Gastroesophageal sphincter (tissue), 4 donors: ENCODE data around the gene RTCA. TPM values are rescaled to one million over a fixed set of nuclear protein-coding genes. Genes with fewer than 3 reads are reported as not detected.

Experiments used
- ATAC-seq: fragments of 150-250 bp; one replicate; pipeline ENCODE4 v1.9.1; 2016; ENCODE audit warnings: mild to moderate bottlenecking, moderate library complexity
- H3K27ac ChIP-seq, 4 donors: fragments of 200-600 bp; sonication (generic) in 3 of 4; 1 replicate in 3 of 4; 2 replicates in 1 of 4; pipeline ENCODE4 v1.5.1; 2016 to 2019
- H3K27me3 ChIP-seq: fragments of 200-600 bp; sonication (generic); one replicate; pipeline ENCODE4 v1.5.1; 2019
- H3K36me3 ChIP-seq, 2 donors: fragments of 200-600 bp; sonication (generic); one replicate each; pipeline ENCODE4 v1.5.1; 2019; ENCODE audit warnings: control low read depth in 1 of 2
- H3K4me1 ChIP-seq, 3 donors: fragments of 200-600 bp; sonication (generic); 1 replicate in 2 of 3; 2 replicates in 1 of 3; pipeline ENCODE4 v1.5.1; 2016 to 2019; ENCODE audit warnings: control low read depth in 2 of 3
- H3K4me3 ChIP-seq, 2 donors: fragments of 200-600 bp; sonication (generic); one replicate each; pipeline ENCODE4 v1.5.1; 2019; ENCODE audit warnings: mild to moderate bottlenecking in 1 of 2, moderate library complexity in 1 of 2
- H3K9me3 ChIP-seq, 3 donors: fragments of 200-600 bp; sonication (generic); one replicate each; pipeline ENCODE4 v1.5.1; 2017 to 2019; ENCODE audit warnings: control low read depth in 2 of 3
- CTCF ChIP-seq, 4 experiments: fragments of 200-600 bp in 2 of 4; fragments of 450-650 bp in 2 of 4; sonication (generic) in 1 of 4; IDR thresholded peaks; one replicate each; pipeline ENCODE4 v1.5.1; 2017 to 2019; ENCODE audit warnings: antibody characterized with exemption in 4 of 4, mild to moderate bottlenecking in 2 of 4, moderate library complexity in 2 of 4
- EP300 ChIP-seq: sonication (generic); formaldehyde crosslinking; IDR thresholded peaks from one replicate; pipeline ENCODE4 v1.6.1; 2017; ENCODE audit warnings: antibody characterized with exemption, mild to moderate bottlenecking
- POLR2A ChIP-seq, 2 donors: fragments of 450-650 bp; IDR thresholded peaks; one replicate each; pipeline ENCODE4 v1.6.1; 2017; ENCODE audit warnings: antibody characterized with exemption in 2 of 2, mild to moderate bottlenecking in 2 of 2, moderate library complexity in 1 of 2
- POLR2AphosphoS5 ChIP-seq: sonication (generic); formaldehyde crosslinking; IDR thresholded peaks from one replicate; pipeline ENCODE4 v1.6.1; 2017; ENCODE audit warnings: antibody characterized with exemption
- WGBS, 2 donors: methylation state at CpG; one replicate each; pipeline ENCODE4 v1.1.5; 2018; ENCODE audit warnings: low coverage in 1 of 2; 5-methylcytosine and 5-hydroxymethylcytosine counted together
- total RNA-seq, 4 donors: library from RNA; depleted of rRNA; stranded (reverse); fragments of >200 nt; gene quantifications; one replicate each; pipeline ENCODE4 v1.1.0, GENCODE V29; 2016

Gene RTCA
- total RNA-seq, 4 donors from 2014 or later, result 13.2 to 27.1 (median 17.7) TPM

- peaks cover 0 to 81% of the 10 kb centered on the region in 2 donors for H3K36me3 ChIP-seq
- ATAC-seq, result no peak
- H3K9me3 ChIP-seq, result no peaks in the 10 kb centered on the region
- WGBS, 2 donors, result 57 to 69% methylated on average over 1 of the region's 1 CpG
- TF ChIP-seq CTCF (IDR thresholded peaks at IDR 0.05), result no peak
- TF ChIP-seq EP300, result no peak
- no peak for TF ChIP-seq POLR2A (IDR thresholded peaks at IDR 0.05)
- TF ChIP-seq POLR2AphosphoS5, result no peak
- no peak overlapping the region for H3K27ac ChIP-seq
- no peaks in the 10 kb centered on the region for H3K4me1 ChIP-seq
- no peak overlapping the region for H3K4me3 ChIP-seq
- H3K27me3 ChIP-seq, result no peaks in the 10 kb centered on the region
These were observed 31.6 kb upstream of the RTCA start for GRCh38 chr1:100234432-100234831.

GRCh38 chr1:100237091-100237490 is 28.9 kb upstream of the RTCA start:
- TF ChIP-seq EP300 (no peak), POLR2AphosphoS5 (no peak), POLR2A (IDR thresholded peaks at IDR 0.05) (no peak), CTCF (IDR thresholded peaks at IDR 0.05) (no peak)
- no peak overlapping the region for H3K27ac ChIP-seq
- no peaks in the 10 kb centered on the region for H3K9me3 ChIP-seq
- no peaks in the 10 kb centered on the region for H3K27me3 ChIP-seq
- no peaks in the 10 kb centered on the region for H3K4me1 ChIP-seq
- ATAC-seq, result no peak
- H3K4me3 ChIP-seq, result no peak overlapping the region
- 100% methylated on average over 3 of the region's 3 CpGs for WGBS, 2 donors
- H3K36me3 ChIP-seq, result peaks cover 0 to 68% of the 10 kb centered on the region in 2 donors

GRCh38 chr1:100239961-100240360 is 26.1 kb upstream of the RTCA start:
- Histone ChIP-seq H3K36me3 (peaks cover 0 to 44% of the 10 kb centered on the region in 2 donors), H3K9me3 (no peaks in the 10 kb centered on the region), H3K4me3 (no peak overlapping the region), H3K27ac (no peak overlapping the region), H3K27me3 (no peaks in the 10 kb centered on the region), H3K4me1 (no peaks in the 10 kb centered on the region)
- TF ChIP-seq EP300 (no peak), POLR2AphosphoS5 (no peak), POLR2A (IDR thresholded peaks at IDR 0.05) (no peak), CTCF (IDR thresholded peaks at IDR 0.05) (no peak)
- no peak for ATAC-seq

- Histone ChIP-seq H3K9me3 (no peaks in the 10 kb centered on the region), H3K27ac (no peak overlapping the region), H3K4me3 (no peak overlapping the region), H3K36me3 (peaks cover 0 to 44% of the 10 kb centered on the region in 2 donors), H3K27me3 (no peaks in the 10 kb centered on the region), H3K4me1 (peaks cover 0 to 3% (median 0%) of the 10 kb centered on the region in 3 donors)
- TF ChIP-seq POLR2AphosphoS5 (no peak), POLR2A (IDR thresholded peaks at IDR 0.05) (no peak), CTCF (IDR thresholded peaks at IDR 0.05) (no peak), EP300 (no peak)
- no peak for ATAC-seq
- 72 to 84% methylated on average over 4 of the region's 4 CpGs for WGBS, 2 donors
These were observed 25.4 kb upstream of the RTCA start for GRCh38 chr1:100240631-100241030.

GRCh38 chr1:100246738-100247137 is 19.3 kb upstream of the RTCA start:
- no peaks in the 10 kb centered on the region for H3K36me3 ChIP-seq
- TF ChIP-seq POLR2A (IDR thresholded peaks at IDR 0.05), result no peak
- no peak for TF ChIP-seq POLR2AphosphoS5
- no peak for TF ChIP-seq EP300
- TF ChIP-seq CTCF (IDR thresholded peaks at IDR 0.05), result no peak
- no peak overlapping the region for H3K27ac ChIP-seq
- no peaks in the 10 kb centered on the region for H3K9me3 ChIP-seq
- WGBS, 2 donors, result 60 to 92% methylated on average over 2 to 4 of the region's 4 CpGs
- H3K27me3 ChIP-seq, result no peaks in the 10 kb centered on the region
- ATAC-seq, result no peak
- no peak overlapping the region for H3K4me3 ChIP-seq
- H3K4me1 ChIP-seq, result peaks cover 3 to 47% (median 8%) of the 10 kb centered on the region in 3 donors
